ENCODE data around the gene TTC16. TPM values are rescaled to one million over a fixed set of nuclear protein-coding genes. Genes with fewer than 3 reads are reported as not detected.

TTC16 gene
- total RNA-seq, 1 donor from 2014 or later, result not detected

GRCh38 chr9:127720031-127720864 lies 4.4 kb downstream of the TTC16 start:
- Histone ChIP-seq H3K4me1 (ENCODE audit: insufficient read depth, low read length) (peaks cover 25% of the 10 kb centered on the region), H3K4me3 (ENCODE audit: insufficient read depth, low read depth, low read length) (no peak overlapping the region), H3K27me3 (ENCODE audit: insufficient read depth, low read length) (no peaks in the 10 kb centered on the region), H3K27ac (ENCODE audit: low read depth, low read length) (no peak overlapping the region), H3K79me2 (ENCODE audit: insufficient read depth, low read length) (peaks cover under 1% of the 10 kb centered on the region), H2AFZ (ENCODE audit: low read depth, low read length) (no peak overlapping the region), H4K20me1 (ENCODE audit: insufficient read depth, low read length) (peaks cover 3% of the 10 kb centered on the region), H3K9me3 (ENCODE audit: insufficient read depth, low read depth, low read length) (no peaks in the 10 kb centered on the region), H3K36me3 (ENCODE audit: insufficient read depth, low read length) (no peaks in the 10 kb centered on the region), H3K4me2 (ENCODE audit: low read length) (no peak overlapping the region), H3K9ac (ENCODE audit: low read length) (no peak overlapping the region)
- DNase-seq (ENCODE audit: low read depth) (no peak), FAIRE-seq (no peak)
- Mint-ChIP-seq H3K27ac (ENCODE audit: unreplicated experiment) (no peak overlapping the region), H3K4me1 (ENCODE audit: low read depth, unreplicated experiment) (peaks cover 2% of the 10 kb centered on the region), H3K4me3 (ENCODE audit: unreplicated experiment) (no peak overlapping the region), H3K9me3 (ENCODE audit: unreplicated experiment) (no peaks in the 10 kb centered on the region), H3K36me3 (ENCODE audit: low read depth, unreplicated experiment) (no peaks in the 10 kb centered on the region), H3K27me3 (ENCODE audit: low read depth, unreplicated experiment) (peaks cover 5% of the 10 kb centered on the region)
- TF ChIP-seq EZH2 (IDR thresholded peaks at IDR 0.05; ENCODE audit: insufficient read depth, low read length) (no peak), CTCF (IDR thresholded peaks at IDR 0.05; ENCODE audit: insufficient read depth, low read depth, low read length) (no peak)

- Histone ChIP-seq H3K36me3 (ENCODE audit: insufficient read depth, low read length) (no peaks in the 10 kb centered on the region), H3K4me2 (ENCODE audit: low read length) (no peak overlapping the region), H3K4me3 (ENCODE audit: insufficient read depth, low read depth, low read length) (no peak overlapping the region), H2AFZ (ENCODE audit: low read depth, low read length) (no peak overlapping the region), H3K27me3 (ENCODE audit: insufficient read depth, low read length) (no peaks in the 10 kb centered on the region), H3K27ac (ENCODE audit: low read depth, low read length) (no peak overlapping the region), H3K9ac (ENCODE audit: low read length) (no peak overlapping the region), H3K79me2 (ENCODE audit: insufficient read depth, low read length) (no peaks in the 10 kb centered on the region), H3K4me1 (ENCODE audit: insufficient read depth, low read length) (peaks cover 25% of the 10 kb centered on the region), H3K9me3 (ENCODE audit: insufficient read depth, low read depth, low read length) (no peaks in the 10 kb centered on the region), H4K20me1 (ENCODE audit: insufficient read depth, low read length) (peaks cover 3% of the 10 kb centered on the region)
- Mint-ChIP-seq H3K4me3 (ENCODE audit: unreplicated experiment) (no peak overlapping the region), H3K9me3 (ENCODE audit: unreplicated experiment) (no peaks in the 10 kb centered on the region), H3K4me1 (ENCODE audit: low read depth, unreplicated experiment) (peaks cover 2% of the 10 kb centered on the region), H3K36me3 (ENCODE audit: low read depth, unreplicated experiment) (no peaks in the 10 kb centered on the region), H3K27ac (ENCODE audit: unreplicated experiment) (no peak overlapping the region), H3K27me3 (ENCODE audit: low read depth, unreplicated experiment) (peaks cover 6% of the 10 kb centered on the region)
- DNase-seq (ENCODE audit: low read depth) (no peak), FAIRE-seq (no peak)
- TF ChIP-seq CTCF (IDR thresholded peaks at IDR 0.05; ENCODE audit: insufficient read depth, low read depth, low read length), result no peak
- no peak for TF ChIP-seq EZH2 (IDR thresholded peaks at IDR 0.05; ENCODE audit: insufficient read depth, low read length)
These were observed 5.0 kb downstream of the TTC16 start for GRCh38 chr9:127720865-127721227.

- no peak overlapping the region for H3K4me3 Mint-ChIP-seq (ENCODE audit: unreplicated experiment)
- no peaks in the 10 kb centered on the region for H3K36me3 Mint-ChIP-seq (ENCODE audit: low read depth, unreplicated experiment)
- H3K9me3 Mint-ChIP-seq (ENCODE audit: unreplicated experiment), result no peaks in the 10 kb centered on the region
- Histone ChIP-seq H3K9ac (ENCODE audit: low read length) (no peak overlapping the region), H3K4me1 (ENCODE audit: insufficient read depth, low read length) (peaks cover 21% of the 10 kb centered on the region), H3K4me2 (ENCODE audit: low read length) (no peak overlapping the region), H3K27ac (ENCODE audit: low read depth, low read length) (no peak overlapping the region), H3K4me3 (ENCODE audit: insufficient read depth, low read depth, low read length) (no peak overlapping the region), H3K9me3 (ENCODE audit: insufficient read depth, low read depth, low read length) (no peaks in the 10 kb centered on the region), H2AFZ (ENCODE audit: low read depth, low read length) (no peak overlapping the region), H3K36me3 (ENCODE audit: insufficient read depth, low read length) (no peaks in the 10 kb centered on the region), H3K79me2 (ENCODE audit: insufficient read depth, low read length) (no peaks in the 10 kb centered on the region), H4K20me1 (ENCODE audit: insufficient read depth, low read length) (peaks cover 3% of the 10 kb centered on the region), H3K27me3 (ENCODE audit: insufficient read depth, low read length) (no peaks in the 10 kb centered on the region)
- no peak overlapping the region for H3K27ac Mint-ChIP-seq (ENCODE audit: unreplicated experiment)
- no peak for TF ChIP-seq CTCF (IDR thresholded peaks at IDR 0.05; ENCODE audit: insufficient read depth, low read depth, low read length)
- TF ChIP-seq EZH2 (IDR thresholded peaks at IDR 0.05; ENCODE audit: insufficient read depth, low read length), result no peak
- no peaks in the 10 kb centered on the region for H3K4me1 Mint-ChIP-seq (ENCODE audit: low read depth, unreplicated experiment)
- DNase-seq (ENCODE audit: low read depth), result no peak
- peaks cover 8% of the 10 kb centered on the region for H3K27me3 Mint-ChIP-seq (ENCODE audit: low read depth, unreplicated experiment)
- no peak for FAIRE-seq
These were observed 5.5 kb downstream of the TTC16 start for GRCh38 chr9:127721391-127721821.
